ENCODE data around the gene FRMPD2. TPM values are rescaled to one million over a fixed set of nuclear protein-coding genes. Genes with fewer than 3 reads are reported as not detected.
A peak's percentile ranks its signal among the peaks of the same experiment; 100 is the strongest.

FRMPD2 gene
- total RNA-seq, result not detected

GRCh38 chr10:48274636-48275035, at the start of gene FRMPD2:
Gene FRMPD2, minus strand, starts transcription at chr10:48274696. Its CDS starts 129 bp downstream, at chr10:48274567.
- ATAC-seq (no peak), DNase-seq (ENCODE audit: low spot score) (no peak)

GRCh38 chr10:48322017-48322416, 47.5 kb upstream of the FRMPD2 start:
- ATAC-seq, result no peak
- no peak for DNase-seq (ENCODE audit: low spot score)

- DNase-seq (ENCODE audit: low spot score), result no peak
- no peak for ATAC-seq
These were observed 43.0 kb upstream of the FRMPD2 start for GRCh38 chr10:48317321-48317990.

GRCh38 chr10:48316236-48316635, 41.7 kb upstream of the FRMPD2 start:
- ATAC-seq (no peak), DNase-seq (ENCODE audit: low spot score) (no peak)

- DNase-seq (ENCODE audit: low spot score) (no peak), ATAC-seq (no peak)
These were observed 39.6 kb upstream of the FRMPD2 start for GRCh38 chr10:48314107-48314506.

- DNase-seq (ENCODE audit: low spot score), result no peak
- peak; percentile 52 for ATAC-seq
These were observed 35.3 kb upstream of the FRMPD2 start for GRCh38 chr10:48309711-48310226.

GRCh38 chr10:48307711-48308018, 33.2 kb upstream of the FRMPD2 start:
- ATAC-seq, result no peak
- DNase-seq (ENCODE audit: low spot score), result no peak

GRCh38 chr10:48306870-48307710, 32.6 kb upstream of the FRMPD2 start:
- ATAC-seq (peak; percentile 65), DNase-seq (ENCODE audit: low spot score) (no peak)

- ATAC-seq, result peak; percentile 90
These were observed 31.9 kb upstream of the FRMPD2 start, which contains the start of gene MAPK8 for GRCh38 chr10:48306265-48306869. Gene MAPK8, plus strand, starts transcription at chr10:48306677. Its CDS starts 94,984 bp downstream, at chr10:48401661.

GRCh38 chr10:48305905-48306264, 31.4 kb upstream of the FRMPD2 start:
- no peak for DNase-seq (ENCODE audit: low spot score)
- ATAC-seq, result no peak

More at GRCh38 chr10:48306265-48306869, 31.9 kb upstream of the FRMPD2 start, which contains the start of gene MAPK8:
- DNase-seq (ENCODE audit: low spot score), result peak; percentile 96

- ATAC-seq, result no peak
- DNase-seq (ENCODE audit: low spot score), result no peak
These were observed 28.3 kb upstream of the FRMPD2 start for GRCh38 chr10:48302515-48303476.

- no peak for ATAC-seq
- DNase-seq (ENCODE audit: low spot score), result no peak
These were observed 26.1 kb upstream of the FRMPD2 start for GRCh38 chr10:48300556-48300955.

- no peak for DNase-seq (ENCODE audit: low spot score)
- no peak for ATAC-seq
These were observed 25.2 kb upstream of the FRMPD2 start for GRCh38 chr10:48299692-48300091.

- DNase-seq (ENCODE audit: low spot score) (no peak), ATAC-seq (no peak)
These were observed 24.6 kb upstream of the FRMPD2 start for GRCh38 chr10:48299066-48299465.

- DNase-seq (ENCODE audit: low spot score) (no peak), ATAC-seq (no peak)
These were observed 22.1 kb upstream of the FRMPD2 start for GRCh38 chr10:48296576-48297098.

GRCh38 chr10:48294431-48294830, 19.9 kb upstream of the FRMPD2 start:
- ATAC-seq, result no peak
- DNase-seq (ENCODE audit: low spot score), result no peak

- no peak for DNase-seq (ENCODE audit: low spot score)
- no peak for ATAC-seq
These were observed 18.1 kb upstream of the FRMPD2 start for GRCh38 chr10:48292616-48293015.

GRCh38 chr10:48291190-48291589, 16.7 kb upstream of the FRMPD2 start:
- ATAC-seq (no peak), DNase-seq (ENCODE audit: low spot score) (no peak)

- no peak for DNase-seq (ENCODE audit: low spot score)
- no peak for ATAC-seq
These were observed 15.8 kb upstream of the FRMPD2 start for GRCh38 chr10:48290286-48290685.

Data from left lobe of liver (tissue), 2 donors.